WTC11 (cell line): ENCODE measurements around the gene CCSER2.

ENCODE experiments used
- ATF2 ChIP-seq: sonication (generic); formaldehyde crosslinking; IDR thresholded peaks from 2 replicates; pipeline ENCODE4 v1.8.1; 2022; ENCODE audit warnings: low read depth, missing genetic modification reagents, borderline replicate concordance
- CTCF ChIP-seq: fragments of 200-600 bp; IDR thresholded peaks from 2 replicates; pipeline ENCODE4 v1.8.0; 2022; ENCODE audit warnings: antibody characterized with exemption
- E2F5 ChIP-seq: sonication (generic); formaldehyde crosslinking; IDR thresholded peaks from 2 replicates; pipeline ENCODE4 v1.8.1; 2022; ENCODE audit warnings: mild to moderate bottlenecking, moderate library complexity, missing genetic modification reagents
- ELF4 ChIP-seq: sonication (generic); formaldehyde crosslinking; IDR thresholded peaks from 2 replicates; pipeline ENCODE4 v1.8.1; 2022; ENCODE audit warnings: low read depth, mild to moderate bottlenecking, moderate library complexity, missing genetic modification reagents
- FOXJ3 ChIP-seq: sonication (generic); formaldehyde crosslinking; IDR thresholded peaks from 2 replicates; pipeline ENCODE4 v1.9.0; 2021; ENCODE audit warnings: missing genetic modification reagents, mild to moderate bottlenecking, borderline replicate concordance
- RELA ChIP-seq: sonication (generic); formaldehyde crosslinking; IDR thresholded peaks from 2 replicates; pipeline ENCODE4 v1.8.1; 2022; ENCODE audit warnings: missing genetic modification reagents, mild to moderate bottlenecking, borderline replicate concordance
- SMAD3 ChIP-seq: sonication (generic); formaldehyde crosslinking; IDR thresholded peaks from 2 replicates; pipeline ENCODE4 v1.8.0; 2022; ENCODE audit warnings: missing genetic modification reagents, mild to moderate bottlenecking, borderline replicate concordance
- USF2 ChIP-seq: sonication (generic); formaldehyde crosslinking; IDR thresholded peaks from 2 replicates; pipeline ENCODE4 v1.8.1; 2023; ENCODE audit warnings: mild to moderate bottlenecking, missing genetic modification reagents, moderate library complexity
- ZNF416 ChIP-seq: fragments of 250-450 bp; sonication (Bioruptor Pico); IDR thresholded peaks from 2 replicates; pipeline ENCODE4 v1.9.0; 2021; ENCODE audit warnings: mild to moderate bottlenecking, inconsistent platforms
- ZNF512 ChIP-seq: sonication (generic); formaldehyde crosslinking; IDR thresholded peaks from 2 replicates; pipeline ENCODE4 v1.8.1; 2022; ENCODE audit warnings: missing genetic modification reagents, borderline replicate concordance

- TF ChIP-seq CTCF (no peak), ZNF512 (CRISPR knock-in tag) (no peak), RELA (CRISPR knock-in tag) (no peak), USF2 (CRISPR knock-in tag) (no peak), E2F5 (CRISPR knock-in tag) (no peak), FOXJ3 (no peak), ZNF416 (CRISPR knock-in tag) (no peak), ELF4 (CRISPR knock-in tag) (no peak), SMAD3 (CRISPR knock-in tag) (no peak), ATF2 (CRISPR knock-in tag) (no peak)
Observed at GRCh38 chr10:84530724-84531325, 202.4 kb downstream of the CCSER2 start.
